HG02678 (cell line): ENCODE results near the gene EFNA5.

Experiments
- ATAC-seq: cut with Tn5 transposase; IDR thresholded peaks from one replicate; pipeline ENCODE4 v1.9.1; 2021; ENCODE audit warnings: mild to moderate bottlenecking, moderate library complexity; ENCODE audit not compliant: unreplicated experiment

The EFNA5 gene

GRCh38 chr5:107574287-107574686 lies 96.5 kb downstream of the EFNA5 start:
- no peak for ATAC-seq

- ATAC-seq = no peak
These were observed 97.9 kb downstream of the EFNA5 start for GRCh38 chr5:107572715-107573368.

GRCh38 chr5:107571621-107572536 lies 98.9 kb downstream of the EFNA5 start:
- peak; percentile 65 for ATAC-seq

- peak; percentile 80 for ATAC-seq
These were observed 99.8 kb downstream of the EFNA5 start for GRCh38 chr5:107570805-107571531.

GRCh38 chr5:107570181-107570580 lies 100.6 kb downstream of the EFNA5 start:
- no peak for ATAC-seq

- ATAC-seq = no peak
These were observed 102.7 kb downstream of the EFNA5 start for GRCh38 chr5:107567901-107568671.

- ATAC-seq = no peak
These were observed 103.8 kb downstream of the EFNA5 start for GRCh38 chr5:107566986-107567385.

GRCh38 chr5:107565791-107566767 lies 104.7 kb downstream of the EFNA5 start:
- no peak for ATAC-seq

GRCh38 chr5:107564931-107565372 lies 105.8 kb downstream of the EFNA5 start:
- ATAC-seq = no peak

- ATAC-seq = no peak
These were observed 106.7 kb downstream of the EFNA5 start for GRCh38 chr5:107563959-107564544.

GRCh38 chr5:107560377-107560776 lies 110.4 kb downstream of the EFNA5 start:
- ATAC-seq = no peak

- ATAC-seq = no peak
These were observed 111.8 kb downstream of the EFNA5 start for GRCh38 chr5:107558823-107559375.

GRCh38 chr5:107557051-107557658 lies 113.6 kb downstream of the EFNA5 start:
- no peak for ATAC-seq

GRCh38 chr5:107556575-107556974 lies 114.2 kb downstream of the EFNA5 start:
- no peak for ATAC-seq

GRCh38 chr5:107555425-107556090 lies 115.2 kb downstream of the EFNA5 start:
- ATAC-seq = no peak

- no peak for ATAC-seq
These were observed 115.8 kb downstream of the EFNA5 start for GRCh38 chr5:107554776-107555424.

- no peak for ATAC-seq
These were observed 117.6 kb downstream of the EFNA5 start for GRCh38 chr5:107553117-107553555.
